Activated B cell treated with CpG ODN at 0.5 μM for 24 hours (primary cell): ENCODE measurements around the gene PKN2. TPM values are rescaled to one million over a fixed set of nuclear protein-coding genes. Genes with fewer than 3 reads are reported as not detected.

Experiments used
- ATAC-seq: fragments of 200-7000 bp; cut with Tn5 transposase; one replicate; pipeline ENCODE4 v1.10.0; 2021; ENCODE audit warnings: low read depth, mild to moderate bottlenecking, moderate library complexity
- CTCF ChIA-PET: fragments of 350-600 bp; sonication (Branson Sonifier 250); formaldehyde crosslinking; loops from one replicate; lab custom pipeline; 2021; ENCODE audit warnings: antibody characterized with exemption; lab: Charles Lee
- POLR2A ChIA-PET: fragments of 350-600 bp; sonication (Branson Sonifier 250); formaldehyde crosslinking; loops from one replicate; lab custom pipeline; 2021; ENCODE audit warnings: antibody characterized with exemption; lab: Charles Lee
- DNase-seq: peaks from one replicate; pipeline ENCODE4 v3.0.0; 2022
- H3K27ac Mint-ChIP-seq: one replicate; pipeline ENCODE4 v1.8.0; 2020; ENCODE audit warnings: mixed read lengths
- H3K27me3 Mint-ChIP-seq: one replicate; pipeline ENCODE4 v1.8.0; 2021; ENCODE audit warnings: mixed read lengths
- H3K36me3 Mint-ChIP-seq: one replicate; pipeline ENCODE4 v1.8.0; 2021; ENCODE audit warnings: low read depth, mixed read lengths
- H3K4me1 Mint-ChIP-seq: one replicate; pipeline ENCODE4 v1.8.0; 2021; ENCODE audit warnings: mixed read lengths
- H3K4me3 Mint-ChIP-seq: one replicate; pipeline ENCODE4 v1.8.0; 2020; ENCODE audit warnings: mild to moderate bottlenecking, mixed read lengths
- H3K9me3 Mint-ChIP-seq: one replicate; pipeline ENCODE4 v1.8.0; 2020; ENCODE audit warnings: mixed read lengths
- intact Hi-C: fragments of 100-400 bp; cut with micrococcal nuclease; formaldehyde crosslinking; loops from one replicate; pipeline ENCODE4 v1.15.1; 2024
- total RNA-seq: library from RNA; stranded (reverse); gene quantifications from 2 replicates; pipeline ENCODE4 v1.2.3, GENCODE V29; 2022
- TF ChIP-seq, protein P1 (sequence below): fragments of 200-600 bp; IDR thresholded peaks from one replicate; pipeline ENCODE4 v1.8.0; 2022; ENCODE audit warnings: antibody characterized with exemption, mild to moderate bottlenecking

PKN2 gene
- total RNA-seq, 1 donor from 2014 or later, result 42.7 TPM

DNA sequence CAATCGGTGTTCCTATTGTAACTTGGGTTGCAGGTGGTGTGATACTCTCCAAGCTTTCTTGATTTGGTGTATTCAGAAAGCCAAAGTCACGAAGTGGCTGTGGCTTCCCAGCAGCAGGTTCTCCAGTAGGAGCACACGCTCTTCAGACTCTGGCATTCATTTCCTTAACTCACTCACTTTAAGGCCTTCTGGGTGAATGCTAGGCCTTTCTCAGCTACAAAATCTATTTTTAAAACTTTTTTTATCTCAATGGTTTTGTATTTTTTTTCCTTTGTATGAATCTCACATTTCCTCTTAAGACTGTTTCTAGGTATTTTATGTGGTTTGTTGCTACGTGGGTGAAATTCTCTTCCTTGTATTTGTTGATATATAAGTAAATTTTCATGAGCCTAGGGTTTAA is 22.9 kb upstream of the PKN2 start:
- intact Hi-C loops, result no loop called here
- no peaks in the 10 kb centered on the region for H3K36me3 Mint-ChIP-seq
- no peak overlapping the region for H3K4me3 Mint-ChIP-seq
- ATAC-seq, result no peak
- H3K27me3 Mint-ChIP-seq, result peaks cover 2% of the 10 kb centered on the region
- ChIA-PET POLR2A (interaction anchor here (1.4 kb wide), 1 partner anchor 23 kb away, joined by 5 read pairs; the partner anchor contains the start of gene PKN2), CTCF (no interaction called here)
- no peaks in the 10 kb centered on the region for H3K9me3 Mint-ChIP-seq
- peaks cover 17% of the 10 kb centered on the region for H3K4me1 Mint-ChIP-seq
- H3K27ac Mint-ChIP-seq, result no peak overlapping the region
- DNase-seq, result no peak
- TF ChIP-seq, protein P1, sequence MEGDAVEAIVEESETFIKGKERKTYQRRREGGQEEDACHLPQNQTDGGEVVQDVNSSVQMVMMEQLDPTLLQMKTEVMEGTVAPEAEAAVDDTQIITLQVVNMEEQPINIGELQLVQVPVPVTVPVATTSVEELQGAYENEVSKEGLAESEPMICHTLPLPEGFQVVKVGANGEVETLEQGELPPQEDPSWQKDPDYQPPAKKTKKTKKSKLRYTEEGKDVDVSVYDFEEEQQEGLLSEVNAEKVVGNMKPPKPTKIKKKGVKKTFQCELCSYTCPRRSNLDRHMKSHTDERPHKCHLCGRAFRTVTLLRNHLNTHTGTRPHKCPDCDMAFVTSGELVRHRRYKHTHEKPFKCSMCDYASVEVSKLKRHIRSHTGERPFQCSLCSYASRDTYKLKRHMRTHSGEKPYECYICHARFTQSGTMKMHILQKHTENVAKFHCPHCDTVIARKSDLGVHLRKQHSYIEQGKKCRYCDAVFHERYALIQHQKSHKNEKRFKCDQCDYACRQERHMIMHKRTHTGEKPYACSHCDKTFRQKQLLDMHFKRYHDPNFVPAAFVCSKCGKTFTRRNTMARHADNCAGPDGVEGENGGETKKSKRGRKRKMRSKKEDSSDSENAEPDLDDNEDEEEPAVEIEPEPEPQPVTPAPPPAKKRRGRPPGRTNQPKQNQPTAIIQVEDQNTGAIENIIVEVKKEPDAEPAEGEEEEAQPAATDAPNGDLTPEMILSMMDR, result no peak

DNA sequence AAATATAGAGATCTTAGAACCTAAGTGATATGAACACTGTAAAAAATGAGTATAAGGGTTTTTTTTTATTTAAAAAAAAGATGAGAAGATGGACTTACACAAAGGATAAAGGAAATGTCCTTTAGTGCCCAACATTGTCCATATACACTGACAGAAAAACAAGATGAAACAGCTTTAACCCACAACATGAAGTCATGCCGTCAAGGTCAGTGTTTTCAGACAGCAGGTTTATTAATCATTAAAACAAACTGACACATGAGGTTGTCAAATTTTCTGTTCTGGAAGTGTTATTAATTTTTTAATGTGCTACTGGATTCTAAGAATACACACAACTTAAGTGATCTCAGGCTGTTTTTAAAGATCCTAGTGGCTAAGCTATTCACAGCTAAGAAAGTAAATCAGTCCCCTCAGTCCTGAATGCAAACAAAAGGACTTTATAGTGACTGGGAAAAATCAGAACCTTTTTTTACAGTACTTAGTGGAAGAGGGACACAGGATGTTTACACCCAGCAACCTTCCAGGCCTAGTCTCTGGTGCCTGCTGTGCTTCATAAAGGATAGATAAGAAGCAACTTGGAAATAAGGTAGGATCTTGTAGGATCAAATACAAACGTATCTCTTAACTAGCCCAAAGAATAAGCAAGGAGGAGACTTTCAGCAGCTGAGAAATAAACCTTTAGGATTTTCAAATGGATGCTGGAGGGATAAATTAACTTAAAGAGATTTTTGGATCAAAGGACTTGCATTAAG is 21.9 kb upstream of the PKN2 start:
- Mint-ChIP-seq H3K27me3 (peaks cover 2% of the 10 kb centered on the region), H3K27ac (no peak overlapping the region), H3K9me3 (no peaks in the 10 kb centered on the region), H3K36me3 (no peaks in the 10 kb centered on the region), H3K4me3 (no peak overlapping the region), H3K4me1 (peaks cover 17% of the 10 kb centered on the region)
- CTCF ChIA-PET, result no interaction called here
- intact Hi-C loops, result no loop called here
- POLR2A ChIA-PET, result no interaction called here
- DNase-seq, result no peak
- TF ChIP-seq, protein P1, result no peak
- ATAC-seq, result no peak

DNA sequence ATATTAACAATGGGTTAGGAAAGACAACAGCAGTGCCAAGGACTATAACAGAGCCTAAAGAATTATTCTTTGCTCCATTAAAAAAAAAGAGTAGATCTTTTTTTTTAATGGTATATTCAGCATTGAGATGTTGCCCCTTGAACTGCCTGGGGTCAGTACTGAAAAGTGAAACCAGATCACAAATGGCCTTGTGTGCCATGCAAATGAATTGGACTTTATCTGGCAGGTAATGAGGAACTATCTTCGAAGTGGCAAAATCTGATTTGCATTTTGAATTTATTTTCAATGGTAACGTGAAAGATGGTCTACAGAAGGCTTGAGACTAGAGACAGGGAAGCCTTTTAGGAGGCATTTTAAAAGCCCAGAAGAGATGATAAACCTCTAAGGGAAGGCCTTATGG is 21.4 kb upstream of the PKN2 start:
- DNase-seq (no peak), ATAC-seq (no peak)
- POLR2A ChIA-PET, result no interaction called here
- no peak overlapping the region for H3K4me3 Mint-ChIP-seq
- CTCF ChIA-PET, result no interaction called here
- intact Hi-C loops, result no loop called here
- H3K9me3 Mint-ChIP-seq, result no peaks in the 10 kb centered on the region
- H3K27ac Mint-ChIP-seq, result no peak overlapping the region
- peaks cover 3% of the 10 kb centered on the region for H3K27me3 Mint-ChIP-seq
- peaks cover 17% of the 10 kb centered on the region for H3K4me1 Mint-ChIP-seq
- no peaks in the 10 kb centered on the region for H3K36me3 Mint-ChIP-seq
- TF ChIP-seq, protein P1, result no peak

DNA sequence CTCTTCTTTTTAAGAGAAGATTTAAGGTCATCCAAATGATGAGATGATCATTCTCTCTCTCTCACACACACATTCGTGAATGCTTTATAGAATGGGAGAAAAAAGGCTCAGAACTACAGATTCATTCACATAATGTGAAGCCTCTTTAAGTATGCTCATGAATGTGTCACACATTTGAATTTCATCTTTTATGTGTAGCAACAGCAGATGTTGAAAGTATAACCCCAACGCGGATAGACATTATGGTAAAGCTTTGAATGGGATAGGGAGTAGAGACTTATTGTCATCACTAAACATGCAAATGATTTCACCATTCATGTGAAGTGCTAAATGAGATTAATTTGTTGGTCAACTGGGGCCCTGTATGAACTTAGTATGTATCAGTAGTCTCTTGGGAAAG is 15.7 kb upstream of the PKN2 start:
- Mint-ChIP-seq H3K4me3 (no peak overlapping the region), H3K27ac (no peak overlapping the region), H3K9me3 (no peaks in the 10 kb centered on the region), H3K4me1 (peaks cover under 1% of the 10 kb centered on the region), H3K36me3 (no peaks in the 10 kb centered on the region), H3K27me3 (peaks cover 4% of the 10 kb centered on the region)
- TF ChIP-seq, protein P1, result no peak
- ATAC-seq, result no peak
- CTCF ChIA-PET, result no interaction called here
- POLR2A ChIA-PET, result interaction anchor here (0.6 kb wide), 2 partner anchors 15 to 17 kb away, joined by 3 to 4 read pairs; partner anchors contain the start of gene PKN2
- no peak for DNase-seq
- intact Hi-C loops, result no loop called here

DNA sequence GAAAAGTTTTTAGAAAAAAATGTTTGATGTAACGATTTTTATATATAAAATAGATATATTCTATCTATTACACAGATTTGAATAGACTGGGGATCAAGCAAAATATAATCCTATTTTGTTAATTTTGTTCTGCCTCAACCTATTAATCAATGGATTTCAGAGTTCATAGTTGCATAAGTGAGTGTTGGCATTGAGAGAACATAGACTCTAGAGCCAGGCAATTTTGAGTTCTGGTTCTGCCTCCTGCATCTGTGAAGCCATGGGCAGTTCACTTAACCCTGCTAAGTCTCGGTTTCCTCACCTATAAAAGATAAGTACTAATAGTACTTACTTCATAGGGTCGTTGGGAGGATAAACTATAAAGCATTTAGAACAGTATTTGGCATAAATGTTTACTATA is 13.6 kb upstream of the PKN2 start:
- Mint-ChIP-seq H3K27ac (no peak overlapping the region), H3K4me1 (peaks cover 2% of the 10 kb centered on the region), H3K36me3 (no peaks in the 10 kb centered on the region), H3K27me3 (peaks cover 4% of the 10 kb centered on the region), H3K9me3 (no peaks in the 10 kb centered on the region), H3K4me3 (no peak overlapping the region)
- ATAC-seq (no peak), DNase-seq (no peak)
- POLR2A ChIA-PET, result no interaction called here
- intact Hi-C loops, result no loop called here
- TF ChIP-seq, protein P1, result no peak
- CTCF ChIA-PET, result no interaction called here
